SU-DHL-6 (cell line): ENCODE data around the gene PBXIP1.

Experiments
- H2AFZ ChIP-seq: fragments of 200-600 bp; sonication (generic); 2 replicates; pipeline ENCODE4 v1.6.1; 2014; ENCODE audit warnings: low read depth, mild to moderate bottlenecking, moderate library complexity, mixed read lengths, antibody characterized with exemption, low read length; ENCODE audit not compliant: severe bottlenecking
- H3F3A ChIP-seq: fragments of 200-600 bp; shearing (Covaris generic); 2 replicates; pipeline ENCODE4 v1.6.0; 2016; ENCODE audit warnings: antibody characterized with exemption, mild to moderate bottlenecking; ENCODE audit not compliant: insufficient read depth
- H3K27ac ChIP-seq: fragments of 200-600 bp; sonication (generic); 2 replicates; pipeline ENCODE4 v1.5.1; 2016; ENCODE audit warnings: low read depth, mild to moderate bottlenecking, low read length, moderate library complexity, mixed read lengths
- H3K27me3 ChIP-seq: fragments of 200-600 bp; sonication (generic), shearing (Covaris generic); 2 replicates; pipeline ENCODE4 v1.6.0; 2014; ENCODE audit warnings: mild to moderate bottlenecking, low read length
- H3K36me3 ChIP-seq: fragments of 200-600 bp; sonication (generic); 2 replicates; pipeline ENCODE4 v1.6.1; 2014; ENCODE audit warnings: mild to moderate bottlenecking, low read length, mixed read lengths
- H3K4me2 ChIP-seq: fragments of 300-600, 200-600 bp; shearing (Covaris generic), sonication (generic); 2 replicates; pipeline ENCODE4 v1.6.0; 2014; ENCODE audit warnings: low read length, low read depth, mild to moderate bottlenecking; ENCODE audit not compliant: poor library complexity, severe bottlenecking
- H3K4me3 ChIP-seq: fragments of 200-600 bp; sonication (generic); 2 replicates; pipeline ENCODE4 v1.5.1; 2014; ENCODE audit warnings: antibody characterized with exemption, low read length, mild to moderate bottlenecking, mixed read lengths; ENCODE audit not compliant: insufficient read depth, poor library complexity, severe bottlenecking
- H3K79me2 ChIP-seq: fragments of 200-600 bp; sonication (generic); 2 replicates; pipeline ENCODE4 v1.6.1; 2014; ENCODE audit warnings: mild to moderate bottlenecking, low read length, moderate library complexity; ENCODE audit not compliant: insufficient read depth
- H3K9ac ChIP-seq: fragments of 200-600 bp; sonication (generic); 2 replicates; pipeline ENCODE4 v1.7.0; 2014; ENCODE audit warnings: mild to moderate bottlenecking, low read length
- H3K9me2 ChIP-seq: fragments of 200-600 bp; sonication (generic); replicated peaks from 2 replicates; pipeline ENCODE4 v1.6.1; 2014; ENCODE audit warnings: low read length; ENCODE audit not compliant: insufficient read depth
- H3K9me3 ChIP-seq: fragments of 200-600 bp; sonication (generic); 2 replicates; pipeline ENCODE4 v1.6.1; 2014; ENCODE audit warnings: low read length, mixed read lengths; ENCODE audit not compliant: insufficient read depth
- H4K20me1 ChIP-seq: fragments of 200-600 bp; sonication (generic); 2 replicates; pipeline ENCODE4 v1.6.1; 2014; ENCODE audit warnings: low read depth, mild to moderate bottlenecking, antibody characterized with exemption, low read length, moderate library complexity, mixed read lengths
- EZH2phosphoT487 ChIP-seq: fragments of 200-600 bp; sonication (generic), shearing (Covaris generic); conservative IDR thresholded peaks from 2 replicates; pipeline ENCODE4 v1.6.1; 2018; ENCODE audit warnings: mild to moderate bottlenecking, antibody characterized with exemption, low read length, moderate library complexity, mixed read lengths
- TF ChIP-seq, protein P1 (sequence below): fragments of 200-600 bp; sonication (generic); IDR thresholded peaks from one replicate; pipeline ENCODE4 v1.5.1; 2017; ENCODE audit warnings: antibody characterized with exemption, mild to moderate bottlenecking, low read length, moderate library complexity; ENCODE audit not compliant: insufficient read depth, poor library complexity, severe bottlenecking

Gene PBXIP1

DNA sequence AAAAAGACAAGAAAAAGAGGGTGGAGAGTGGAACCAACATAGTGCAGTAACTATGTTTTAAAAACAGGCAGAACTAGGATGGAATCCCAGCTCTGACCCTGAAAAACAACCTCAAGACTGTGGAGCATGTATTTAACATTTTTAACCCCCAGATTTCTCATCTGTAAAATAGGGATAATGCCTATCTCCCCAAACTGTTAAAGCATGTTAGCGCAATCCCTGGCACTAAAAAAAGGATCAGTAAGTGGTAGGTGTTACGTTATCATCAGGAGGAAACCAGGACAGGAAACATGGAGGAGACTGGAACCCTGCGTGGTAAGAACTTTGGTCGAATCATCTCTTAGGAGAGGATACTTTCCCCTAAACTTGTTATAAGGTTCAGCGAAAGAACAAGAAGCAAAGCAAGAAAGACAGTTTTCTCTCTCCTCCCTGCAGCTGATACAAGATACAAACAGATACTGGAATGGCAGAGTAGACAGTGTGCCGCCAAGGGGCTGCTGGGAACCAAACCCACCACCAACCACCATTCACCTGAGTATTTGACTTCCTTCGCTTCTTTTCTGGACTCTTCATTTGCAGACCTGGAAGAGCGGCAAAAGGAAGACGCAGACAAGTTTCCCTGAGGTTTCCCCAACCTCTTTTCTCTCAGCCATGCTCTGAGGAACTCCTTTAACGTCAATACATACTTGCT is 4.7 kb upstream of the PBXIP1 start:
- Histone ChIP-seq H3K79me2 (peaks cover 12% of the 10 kb centered on the region), H3K4me2 (peak overlapping the region; percentile 72), H2AFZ (no peak overlapping the region), H3K9ac (peak overlapping the region; percentile 96), H3K27ac (peak overlapping the region; percentile 91), H3K36me3 (peaks cover 3% of the 10 kb centered on the region; the same call in 1 of the 2 replicates), H3K27me3 (no peaks in the 10 kb centered on the region), H4K20me1 (no peaks in the 10 kb centered on the region), H3F3A (peaks cover 36% of the 10 kb centered on the region), H3K9me3 (no peaks in the 10 kb centered on the region), H3K4me3 (peak overlapping the region; percentile 82), H3K9me2 (no peaks in the 10 kb centered on the region)
- no peak for TF ChIP-seq EZH2phosphoT487
- TF ChIP-seq, protein P1, sequence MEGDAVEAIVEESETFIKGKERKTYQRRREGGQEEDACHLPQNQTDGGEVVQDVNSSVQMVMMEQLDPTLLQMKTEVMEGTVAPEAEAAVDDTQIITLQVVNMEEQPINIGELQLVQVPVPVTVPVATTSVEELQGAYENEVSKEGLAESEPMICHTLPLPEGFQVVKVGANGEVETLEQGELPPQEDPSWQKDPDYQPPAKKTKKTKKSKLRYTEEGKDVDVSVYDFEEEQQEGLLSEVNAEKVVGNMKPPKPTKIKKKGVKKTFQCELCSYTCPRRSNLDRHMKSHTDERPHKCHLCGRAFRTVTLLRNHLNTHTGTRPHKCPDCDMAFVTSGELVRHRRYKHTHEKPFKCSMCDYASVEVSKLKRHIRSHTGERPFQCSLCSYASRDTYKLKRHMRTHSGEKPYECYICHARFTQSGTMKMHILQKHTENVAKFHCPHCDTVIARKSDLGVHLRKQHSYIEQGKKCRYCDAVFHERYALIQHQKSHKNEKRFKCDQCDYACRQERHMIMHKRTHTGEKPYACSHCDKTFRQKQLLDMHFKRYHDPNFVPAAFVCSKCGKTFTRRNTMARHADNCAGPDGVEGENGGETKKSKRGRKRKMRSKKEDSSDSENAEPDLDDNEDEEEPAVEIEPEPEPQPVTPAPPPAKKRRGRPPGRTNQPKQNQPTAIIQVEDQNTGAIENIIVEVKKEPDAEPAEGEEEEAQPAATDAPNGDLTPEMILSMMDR = no peak

DNA sequence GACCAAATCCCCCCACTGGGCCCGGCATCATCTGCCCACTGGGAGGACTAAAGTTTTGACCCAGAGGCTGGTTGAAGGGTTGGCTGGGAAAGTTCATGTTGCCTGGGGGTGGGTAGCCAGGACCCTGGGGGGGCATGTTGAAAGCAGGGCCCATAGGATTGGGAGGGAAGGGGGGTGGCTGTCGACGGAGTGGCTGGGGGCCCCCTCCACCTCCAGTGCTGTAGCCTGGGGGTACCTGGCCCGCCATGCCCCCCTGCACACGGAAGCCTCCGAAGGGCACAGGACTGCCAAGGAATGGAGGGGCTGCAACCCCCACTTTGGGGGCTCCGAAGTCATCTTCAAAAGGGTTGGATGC is 3.5 kb upstream of the PBXIP1 start:
- Histone ChIP-seq H3K4me2 (no peak overlapping the region), H3K27me3 (no peaks in the 10 kb centered on the region), H3K79me2 (peaks cover 12% of the 10 kb centered on the region), H3K27ac (no peak overlapping the region), H2AFZ (no peak overlapping the region), H3K9ac (no peak overlapping the region), H4K20me1 (no peaks in the 10 kb centered on the region), H3F3A (peaks cover 37% of the 10 kb centered on the region), H3K9me3 (no peaks in the 10 kb centered on the region), H3K36me3 (peaks cover 3% of the 10 kb centered on the region; the same call in 1 of the 2 replicates), H3K4me3 (no peak overlapping the region), H3K9me2 (no peaks in the 10 kb centered on the region)
- TF ChIP-seq, protein P1 = no peak
- TF ChIP-seq EZH2phosphoT487 = no peak

GRCh38 chr1:154958681-154959425 is 3.0 kb upstream of the PBXIP1 start:
- H3K27me3 ChIP-seq = no peaks in the 10 kb centered on the region
- H4K20me1 ChIP-seq = no peaks in the 10 kb centered on the region
- H3K9me2 ChIP-seq = no peaks in the 10 kb centered on the region
- TF ChIP-seq, protein P1 = no peak
- TF ChIP-seq EZH2phosphoT487 = no peak
- no peaks in the 10 kb centered on the region for H3K9me3 ChIP-seq
- H3F3A ChIP-seq = peaks cover 32% of the 10 kb centered on the region
- no peak overlapping the region for H3K9ac ChIP-seq
- H3K79me2 ChIP-seq = peaks cover 12% of the 10 kb centered on the region
- H3K27ac ChIP-seq = no peak overlapping the region
- H3K4me3 ChIP-seq = no peak overlapping the region
- peaks cover 3% of the 10 kb centered on the region; the same call in 1 of the 2 replicates for H3K36me3 ChIP-seq
- H2AFZ ChIP-seq = no peak overlapping the region
- no peak overlapping the region for H3K4me2 ChIP-seq
